HepG2 (cell line): Measurements from ENCODE around the gene TBC1D10A. TPM values are rescaled to one million over a fixed set of nuclear protein-coding genes. Genes with fewer than 3 reads are reported as not detected.
A peak's percentile ranks its signal among the peaks of the same experiment; 100 is the strongest.

ENCODE experiments used
- ATAC-seq: fragments of 200-7000 bp; cut with Tn5 transposase; 3 replicates; pipeline ENCODE4 v1.9.1; 2020; ENCODE audit warnings: mild to moderate bottlenecking, moderate library complexity
- BruUV-seq: library from RNA; stranded (reverse); fragments of 400-500 nt; replicated peaks from 2 replicates; lab custom pipeline; 2021; lab: Mats Ljungman, UMichigan
- CTCF ChIA-PET: fragments of 300-600 bp; formaldehyde crosslinking; extraction: SDS; loops from one replicate; lab custom pipeline; 2021; ENCODE audit warnings: low total read pairs, inconsistent platforms, low intra/inter-chr PET ratio; lab: Yijun Ruan, JAX
- POLR2A ChIA-PET: fragments of 350-600 bp; sonication (Branson Sonifier 250); formaldehyde crosslinking; loops from one replicate; lab custom pipeline; 2020; ENCODE audit warnings: antibody characterized with exemption, inconsistent platforms; lab: Yijun Ruan, JAX
- DNase-seq: peaks from one replicate; pipeline ENCODE4 v3.0.0-alpha.2; 2015; ENCODE audit warnings: low spot score
- FAIRE-seq: peaks from 3 replicates; lab custom pipeline; 2011; peaks lifted over from hg19 to GRCh38; lab: Jason Lieb, UNC
- H2AFZ ChIP-seq: one replicate; pipeline ENCODE4 v1.6.1; 2011; ENCODE audit warnings: low read length, inconsistent platforms
- H3K27ac ChIP-seq: fragments of 300-600 bp; 3 replicates; pipeline ENCODE4 v1.8.0; 2011; ENCODE audit warnings: mixed run types, mild to moderate bottlenecking, mixed read lengths, low read length, inconsistent platforms; ENCODE audit not compliant: insufficient read depth; ENCODE audit errors: extremely low read length
- H3K27me3 ChIP-seq, 2 experiments: fragments of 200-600 bp in 1 of 2; 2 replicates in 1 of 2; 3 replicates in 1 of 2; pipeline versions ENCODE4 v1.6.0 to v1.8.0; 2011; ENCODE audit warnings: low read length in 2 of 2, mild to moderate bottlenecking in 2 of 2, moderate library complexity in 2 of 2, inconsistent platforms in 1 of 2; ENCODE audit not compliant: insufficient read depth in 2 of 2, control insufficient read depth in 1 of 2
- H3K36me3 ChIP-seq, 2 experiments: fragments of 200-600 bp in 1 of 2; replicated peaks in 1 of 2; 2 replicates in 1 of 2; 3 replicates in 1 of 2; pipeline versions ENCODE4 v1.5.1 to v1.8.0; 2011; ENCODE audit warnings: low read length in 2 of 2, inconsistent platforms in 1 of 2; ENCODE audit not compliant: insufficient read depth in 2 of 2, control insufficient read depth in 1 of 2
- H3K4me1 ChIP-seq: 2 replicates; pipeline ENCODE4 v1.5.1; 2012; ENCODE audit warnings: low read length, inconsistent platforms; ENCODE audit not compliant: insufficient read depth
- H3K4me2 ChIP-seq: 2 replicates; pipeline ENCODE4 v1.6.0; 2011; ENCODE audit warnings: low read depth, low read length, inconsistent platforms
- H3K4me3 ChIP-seq, 3 experiments: fragments of 200-600 bp in 1 of 3; sonication (generic), shearing (Covaris generic) in 1 of 3; replicated peaks in 1 of 3; 2 replicates each; pipeline ENCODE4 v1.5.1; 2011 to 2016; ENCODE audit warnings: low read length in 3 of 3, inconsistent platforms in 2 of 3, low read depth in 2 of 3, mild to moderate bottlenecking in 2 of 3, control low read depth in 1 of 3, mixed read lengths in 1 of 3; ENCODE audit not compliant: insufficient read depth in 1 of 3
- H3K79me2 ChIP-seq: one replicate; pipeline ENCODE4 v1.6.1; 2011; ENCODE audit warnings: low read length, inconsistent platforms; ENCODE audit not compliant: insufficient read depth
- H3K9ac ChIP-seq: 2 replicates; pipeline ENCODE4 v1.6.0; 2011; ENCODE audit warnings: mild to moderate bottlenecking, low read depth, low read length, inconsistent platforms; ENCODE audit not compliant: insufficient read depth
- H3K9me3 ChIP-seq: 2 replicates; pipeline ENCODE4 v1.5.1; 2012; ENCODE audit warnings: mild to moderate bottlenecking, low read length
- H4K20me1 ChIP-seq: 2 replicates; pipeline ENCODE4 v1.6.0; 2011; ENCODE audit warnings: inconsistent platforms, mild to moderate bottlenecking, low read length, moderate library complexity; ENCODE audit not compliant: insufficient read depth
- MAFG ChIP-seq: sonication (generic); formaldehyde crosslinking; IDR thresholded peaks from 2 replicates; pipeline ENCODE4 v1.5.1; 2020; ENCODE audit warnings: mild to moderate bottlenecking, missing genetic modification reagents
- MXD3 ChIP-seq: IDR thresholded peaks from 2 replicates; pipeline ENCODE4 v1.6.1; 2016; ENCODE audit warnings: mild to moderate bottlenecking, missing biosample characterization, missing genetic modification reagents
- PATZ1 ChIP-seq: sonication (generic); formaldehyde crosslinking; IDR thresholded peaks from 2 replicates; pipeline ENCODE4 v1.4.0; 2020; ENCODE audit warnings: missing genetic modification reagents
- PRMT3 ChIP-seq: sonication (generic); formaldehyde crosslinking; IDR thresholded peaks from 2 replicates; pipeline ENCODE4 v1.8.1; 2022; ENCODE audit warnings: low read depth, mild to moderate bottlenecking, moderate library complexity, missing genetic modification reagents, borderline replicate concordance
- ZBTB10 ChIP-seq: sonication (generic); formaldehyde crosslinking; IDR thresholded peaks from 2 replicates; pipeline ENCODE4 v1.4.0; 2020; ENCODE audit warnings: missing genetic modification reagents, borderline replicate concordance
- ZNF687 ChIP-seq: sonication (generic); formaldehyde crosslinking; IDR thresholded peaks from 2 replicates; pipeline ENCODE4 v1.5.1; 2020; ENCODE audit warnings: mild to moderate bottlenecking, missing genetic modification reagents, moderate library complexity
- ZNF891 ChIP-seq: sonication (generic); formaldehyde crosslinking; IDR thresholded peaks from 2 replicates; pipeline ENCODE4 v1.5.0; 2020; ENCODE audit warnings: mild to moderate bottlenecking, missing genetic modification reagents
- WGBS: methylation state at CpG from one replicate; pipeline ENCODE4 v1.1.6; 2017; ENCODE audit warnings: low lambda C conversion rate; 5-methylcytosine and 5-hydroxymethylcytosine counted together
- in situ Hi-C: cut with HindIII; loops from 2 replicates; pipeline ENCODE4 v1.10.0; 2017; ENCODE audit warnings: low pct_unique_long_range_greater_than_20kb; ENCODE audit not compliant: extremely low pct_ligation_motif_present
- intact Hi-C: fragments of 100-400 bp; cut with micrococcal nuclease; formaldehyde crosslinking; loops from one replicate; pipeline ENCODE4 v1.10.0; 2022; ENCODE audit not compliant: unreplicated experiment
- polyA plus RNA-seq, 8 experiments: library from polyadenylated mRNA; depleted of rRNA in 3 of 8; stranded (reverse) in 7 of 8; unstranded in 1 of 8; fragments of >200 nt; fragmentation: Illumina TruSeq in 4 of 8; extraction: Trizol in 4 of 8; gene quantifications; 2 replicates each; pipeline versions ENCODE4 v1.2.1 to v1.2.3, GENCODE V29; 2011 to 2016; ENCODE audit warnings: low read depth in 4 of 8, missing spikeins in 1 of 8, mixed read lengths in 1 of 8; ENCODE audit not compliant: insufficient read depth in 1 of 8
- total RNA-seq, 5 experiments: library from RNA; depleted of rRNA; stranded (reverse); fragments of >200 nt; fragmentation: Illumina TruSeq; extraction: Trizol; gene quantifications; 2 replicates each; pipeline ENCODE4 v1.2.3, GENCODE V29; 2016; ENCODE audit warnings: low read depth in 1 of 5

TBC1D10A gene
- total and polyA plus RNA-seq, 2 of the 13 experiments (the other 11 are each of a cell fraction or from before 2014, with no cell fraction given): 4.2 to 4.9 TPM

GRCh38 chr22:30287648-30288418 is 38.9 kb downstream of the TBC1D10A start (continued):
- peak; percentile 39; the same call in 1 of the 2 replicates for TF ChIP-seq PATZ1
- peak; percentile 53; the same call in 1 of the 2 replicates for TF ChIP-seq MXD3 (CRISPR knock-in tag)
- TF ChIP-seq, all 625 proteins: peak for 69

GRCh38 chr22:30286813-30287647 is 39.7 kb downstream of the TBC1D10A start:
- H3K9me3 ChIP-seq: no peaks in the 10 kb centered on the region
- in situ Hi-C loops (loop anchor here (5.0 kb wide), 1 partner anchor 100 kb away; the partner anchor contains the start of gene RNF215), intact Hi-C loops (loop anchor here (1.0 kb wide), 1 partner anchor 24 kb away; no protein-coding TSS in a partner anchor)
- FAIRE-seq: no peak
- peak; percentile 45 for DNase-seq
- no peaks in the 10 kb centered on the region; a peak in 1 of 5 replicates for H3K27me3 ChIP-seq
- BruUV-seq: no TSS peak
- POLR2A ChIA-PET: interaction anchor here (1.1 to 3.8 kb wide), 3 partner anchors 40 to 137 kb away, joined by 10 to 28 read pairs (median 11); partner anchors contain the start of genes CCDC157, SF3A1 and TBC1D10A
- no peak overlapping the region for H3K4me2 ChIP-seq
- CTCF ChIA-PET: interaction anchor here (0.9 to 4.0 kb wide), 6 partner anchors 24 to 178 kb away, joined by 3 to 26 read pairs (median 16); partner anchors contain the start of genes RNF215 and TBC1D10A
- no peaks in the 10 kb centered on the region for H4K20me1 ChIP-seq
- H3K36me3 ChIP-seq: no peaks in the 10 kb centered on the region
- no peak overlapping the region for H3K4me3 ChIP-seq
- H3K79me2 ChIP-seq: no peaks in the 10 kb centered on the region
- WGBS: 51% methylated on average over 23 of the region's 31 CpGs
- H3K9ac ChIP-seq: no peak overlapping the region
- no peak overlapping the region for H2AFZ ChIP-seq
- no peak overlapping the region for H3K27ac ChIP-seq
- peak; percentile 29 for ATAC-seq
- H3K4me1 ChIP-seq: peaks cover 29% of the 10 kb centered on the region
- 0 out of 2 replicates have a peak, but pooled peaks have one; percentile 15 for TF ChIP-seq ZNF891 (CRISPR knock-in tag)
- peak; percentile 44; the same call in 1 of the 2 replicates for TF ChIP-seq ZNF687 (CRISPR knock-in tag)
- TF ChIP-seq PRMT3 (CRISPR knock-in tag): no peak
- no peak for TF ChIP-seq ZBTB10 (CRISPR knock-in tag)
- TF ChIP-seq MAFG (CRISPR knock-in tag): 0 out of 2 replicates have a peak, but pooled peaks have one; percentile 23
